Vagina (tissue), 2 donors: Measurements from ENCODE around the gene NKAIN2. TPM values are rescaled to one million over a fixed set of nuclear protein-coding genes. Genes with fewer than 3 reads are reported as not detected.
"Not testable (repeated sequence)": the region's sequence is repeated elsewhere in the genome, so short reads cannot be mapped to it uniquely, and the experiment has no call there.

ENCODE experiments used
- DNase-seq, 2 donors: peaks; one replicate each; pipeline ENCODE4 v3.0.0-alpha.2; 2017; ENCODE audit errors: extremely low spot score in 2 of 2
- H3K27ac ChIP-seq: fragments of 200-600 bp; sonication (generic); one replicate; pipeline ENCODE4 v1.5.1; 2019
- H3K27me3 ChIP-seq: fragments of 200-600 bp; sonication (generic); one replicate; pipeline ENCODE4 v1.5.1; 2019
- H3K36me3 ChIP-seq, 2 donors: fragments of 200-600 bp; sonication (generic); one replicate each; pipeline ENCODE4 v1.5.1; 2017 to 2019
- H3K4me1 ChIP-seq: fragments of 200-600 bp; sonication (generic); one replicate; pipeline ENCODE4 v1.5.1; 2019
- H3K4me3 ChIP-seq, 2 donors: fragments of 200-600 bp; sonication (generic); 1 replicate in 1 of 2; 2 replicates in 1 of 2; pipeline ENCODE4 v1.5.1; 2016 to 2019
- H3K9me3 ChIP-seq: fragments of 200-600 bp; sonication (generic); one replicate; pipeline ENCODE4 v1.5.1; 2019
- POLR2A ChIP-seq, 2 donors: fragments of 450-650 bp; IDR thresholded peaks; one replicate each; pipeline ENCODE4 v1.6.1; 2017; ENCODE audit warnings: antibody characterized with exemption in 2 of 2, mild to moderate bottlenecking in 2 of 2, moderate library complexity in 2 of 2
- POLR2AphosphoS5 ChIP-seq, 2 donors: sonication (generic); formaldehyde crosslinking; IDR thresholded peaks; one replicate each; pipeline ENCODE4 v1.9.0; 2017; ENCODE audit warnings: antibody characterized with exemption in 2 of 2, mild to moderate bottlenecking in 2 of 2, low read depth in 1 of 2; ENCODE audit not compliant: insufficient read depth in 1 of 2
- intact Hi-C: fragments of 100-400 bp; cut with DNase I; formaldehyde crosslinking; loops from one replicate; pipeline ENCODE4 v1.15.1; 2023
- total RNA-seq: library from RNA; depleted of rRNA; stranded (reverse); fragments of >200 nt; gene quantifications from one replicate; pipeline ENCODE4 v1.2.3, GENCODE V29; 2016
- TF ChIP-seq, protein P1 (sequence below), 3 experiments: fragments of 450-650 bp in 2 of 3; fragments of 200-600 bp in 1 of 3; sonication (generic) in 1 of 3; IDR thresholded peaks; one replicate each; pipeline ENCODE4 v1.5.1; 2017 to 2019; ENCODE audit warnings: antibody characterized with exemption in 3 of 3, mild to moderate bottlenecking in 2 of 3, moderate library complexity in 2 of 3

NKAIN2 gene
- total RNA-seq, 1 donor from 2014 or later = not detected

DNA sequence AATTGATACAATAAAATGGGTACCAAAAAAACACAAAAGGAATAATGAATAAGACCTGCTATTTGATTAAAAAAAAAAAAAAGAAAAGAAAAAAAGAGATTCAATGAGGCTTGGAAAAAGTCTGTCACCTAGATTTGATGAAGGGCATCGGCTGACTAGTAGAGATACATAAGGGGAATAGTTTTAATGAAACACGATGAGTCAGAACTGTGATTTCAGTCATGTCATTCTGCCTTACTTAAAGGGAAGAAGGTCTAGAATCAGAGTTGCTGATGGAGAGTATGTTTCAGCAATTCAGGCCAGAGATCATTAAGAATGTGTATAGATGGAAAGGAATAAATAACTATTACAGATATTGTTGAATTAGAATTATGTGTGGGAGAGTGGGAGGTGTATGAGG lies 592.7 kb downstream of the NKAIN2 start:
- Histone ChIP-seq H3K4me3 (no peak overlapping the region), H3K27ac (no peak overlapping the region), H3K4me1 (no peaks in the 10 kb centered on the region), H3K36me3 (no peaks in the 10 kb centered on the region), H3K9me3 (no peaks in the 10 kb centered on the region), H3K27me3 (no peaks in the 10 kb centered on the region)
- intact Hi-C loops = no loop called here
- TF ChIP-seq POLR2A (IDR thresholded peaks at IDR 0.05) (no peak), POLR2AphosphoS5 (IDR thresholded peaks at IDR 0.05; ENCODE audit: insufficient read depth in 1 of 2, low read depth in 1 of 2) (no peak)
- TF ChIP-seq, protein P1, sequence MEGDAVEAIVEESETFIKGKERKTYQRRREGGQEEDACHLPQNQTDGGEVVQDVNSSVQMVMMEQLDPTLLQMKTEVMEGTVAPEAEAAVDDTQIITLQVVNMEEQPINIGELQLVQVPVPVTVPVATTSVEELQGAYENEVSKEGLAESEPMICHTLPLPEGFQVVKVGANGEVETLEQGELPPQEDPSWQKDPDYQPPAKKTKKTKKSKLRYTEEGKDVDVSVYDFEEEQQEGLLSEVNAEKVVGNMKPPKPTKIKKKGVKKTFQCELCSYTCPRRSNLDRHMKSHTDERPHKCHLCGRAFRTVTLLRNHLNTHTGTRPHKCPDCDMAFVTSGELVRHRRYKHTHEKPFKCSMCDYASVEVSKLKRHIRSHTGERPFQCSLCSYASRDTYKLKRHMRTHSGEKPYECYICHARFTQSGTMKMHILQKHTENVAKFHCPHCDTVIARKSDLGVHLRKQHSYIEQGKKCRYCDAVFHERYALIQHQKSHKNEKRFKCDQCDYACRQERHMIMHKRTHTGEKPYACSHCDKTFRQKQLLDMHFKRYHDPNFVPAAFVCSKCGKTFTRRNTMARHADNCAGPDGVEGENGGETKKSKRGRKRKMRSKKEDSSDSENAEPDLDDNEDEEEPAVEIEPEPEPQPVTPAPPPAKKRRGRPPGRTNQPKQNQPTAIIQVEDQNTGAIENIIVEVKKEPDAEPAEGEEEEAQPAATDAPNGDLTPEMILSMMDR (IDR thresholded peaks at IDR 0.05) = no peak
- DNase-seq = no peak

DNA sequence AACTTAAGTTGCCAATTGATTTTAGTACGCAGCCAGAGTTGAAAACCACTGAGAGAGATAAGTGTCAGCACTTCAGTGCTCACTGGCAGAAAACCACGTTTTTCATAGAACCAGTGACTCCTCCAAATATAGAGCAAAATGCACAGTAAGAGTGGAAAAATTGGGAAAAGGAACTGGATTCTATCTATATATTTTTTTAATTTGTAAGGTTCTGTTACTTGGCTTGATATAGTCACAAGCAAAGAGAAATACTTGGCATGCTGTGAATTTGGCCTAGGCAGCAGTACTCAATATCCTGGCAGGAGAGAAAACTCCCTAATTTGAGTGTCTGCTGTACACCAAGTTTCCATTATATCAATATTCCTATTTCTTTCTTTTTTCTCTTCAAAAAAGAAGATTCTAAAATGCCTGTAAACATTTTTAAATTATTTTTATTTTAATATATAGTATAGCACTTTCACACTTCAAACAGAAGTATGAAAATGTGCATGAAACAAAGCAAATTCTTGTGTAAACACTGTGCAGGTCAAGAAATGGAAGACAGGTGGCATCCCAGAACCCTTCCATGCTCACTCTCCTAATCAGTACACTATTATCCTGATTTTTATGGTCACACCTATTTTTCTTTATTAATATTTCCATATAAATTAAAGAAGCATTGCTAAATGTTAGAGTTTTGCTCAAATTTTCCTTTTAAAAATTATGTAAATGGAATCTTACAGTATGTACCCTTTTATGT lies 596.8 kb downstream of the NKAIN2 start:
- H3K4me1 ChIP-seq = no peaks in the 10 kb centered on the region
- no peak for DNase-seq
- H3K4me3 ChIP-seq = no peak overlapping the region
- no peak overlapping the region for H3K27ac ChIP-seq
- H3K27me3 ChIP-seq = no peaks in the 10 kb centered on the region
- H3K9me3 ChIP-seq = no peaks in the 10 kb centered on the region
- H3K36me3 ChIP-seq = no peaks in the 10 kb centered on the region
- TF ChIP-seq POLR2A (IDR thresholded peaks at IDR 0.05) (no peak), POLR2AphosphoS5 (IDR thresholded peaks at IDR 0.05; ENCODE audit: insufficient read depth in 1 of 2, low read depth in 1 of 2) (no peak)
- TF ChIP-seq, protein P1 (IDR thresholded peaks at IDR 0.05) = no peak
- intact Hi-C loops = no loop called here

DNA sequence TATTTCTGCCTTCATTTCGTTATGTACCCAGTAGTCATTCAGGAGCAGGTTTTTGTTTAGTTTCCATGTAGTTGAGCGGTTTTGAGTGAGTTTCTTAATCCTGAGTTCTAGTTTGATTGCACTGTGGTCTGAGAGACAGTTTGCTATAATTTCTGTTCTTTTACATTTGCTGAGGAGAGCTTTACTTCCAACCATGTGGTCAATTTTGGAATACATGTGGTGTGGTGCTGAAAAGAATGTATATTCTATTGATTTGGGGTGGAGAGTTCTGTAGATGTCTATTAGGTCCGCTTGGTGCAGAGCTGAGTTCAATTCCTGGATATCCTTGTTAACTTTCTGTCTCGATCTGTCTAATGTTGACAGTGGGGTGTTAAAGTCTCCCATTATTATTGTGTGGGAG lies 606.8 kb downstream of the NKAIN2 start:
- DNase-seq, H3K36me3 ChIP-seq, H3K27ac ChIP-seq, H3K4me1 ChIP-seq, intact Hi-C loops, H3K27me3 ChIP-seq, H3K9me3 ChIP-seq, H3K4me3 ChIP-seq: not testable (repeated sequence)

DNA sequence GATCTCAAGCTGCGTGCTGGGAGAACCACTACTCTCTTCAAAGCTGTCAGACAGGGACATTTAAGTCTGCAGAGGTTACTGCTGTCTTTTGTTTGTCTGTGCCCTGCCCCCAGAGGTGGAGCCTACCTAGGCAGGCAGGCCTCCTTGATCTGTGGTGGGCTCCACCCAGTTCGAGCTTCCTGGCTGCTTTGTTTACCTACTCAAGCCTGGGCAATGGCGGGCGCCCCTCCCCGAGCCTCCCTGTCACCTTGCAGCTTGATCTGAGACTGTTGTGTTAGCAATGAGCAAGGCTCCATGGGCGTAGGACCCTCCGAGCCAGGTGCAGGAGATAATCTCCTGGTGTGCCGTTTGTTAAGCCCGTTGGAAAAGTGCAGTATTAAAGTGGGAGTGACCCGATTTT lies 609.0 kb downstream of the NKAIN2 start:
- DNase-seq, intact Hi-C loops, H3K4me3 ChIP-seq, H3K27ac ChIP-seq, H3K36me3 ChIP-seq, H3K4me1 ChIP-seq, H3K27me3 ChIP-seq, H3K9me3 ChIP-seq: not testable (repeated sequence)

DNA sequence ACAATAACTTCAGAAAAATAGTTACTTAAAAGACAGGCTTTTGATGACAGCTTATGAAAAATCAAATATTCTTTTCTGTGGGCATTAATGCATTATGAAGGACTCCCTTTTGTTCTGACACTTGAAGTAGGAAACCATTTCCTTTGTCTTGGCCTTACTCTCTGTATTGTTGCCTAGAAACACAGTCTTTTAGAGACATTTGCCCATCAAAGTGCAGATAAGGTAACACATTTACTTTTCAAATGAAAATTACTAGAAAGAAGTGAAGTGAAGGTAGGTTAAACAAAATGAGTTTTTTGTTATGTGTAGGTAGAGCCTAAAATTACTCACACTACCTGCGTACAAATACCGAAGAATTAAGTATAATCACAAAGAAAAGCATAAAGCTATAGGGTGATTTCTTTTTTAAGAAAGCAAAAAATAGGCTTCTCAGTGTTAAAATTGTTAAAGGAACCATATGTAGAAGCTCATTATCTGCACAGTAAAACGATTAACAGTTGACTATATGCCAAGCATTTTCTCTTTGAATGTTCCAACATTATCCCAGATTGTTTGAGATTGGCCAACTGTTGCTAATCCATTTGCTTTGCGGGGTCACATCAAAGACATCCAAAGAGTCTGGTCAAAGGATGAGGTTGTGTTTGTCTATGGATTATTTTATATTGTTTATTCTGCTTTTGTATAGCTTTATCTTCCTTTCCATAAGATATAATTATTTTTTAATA lies 616.6 kb downstream of the NKAIN2 start:
- Histone ChIP-seq H3K4me1 (no peaks in the 10 kb centered on the region), H3K4me3 (no peak overlapping the region), H3K36me3 (no peaks in the 10 kb centered on the region), H3K27ac (no peak overlapping the region), H3K27me3 (no peaks in the 10 kb centered on the region), H3K9me3 (no peaks in the 10 kb centered on the region)
- TF ChIP-seq, protein P1 (IDR thresholded peaks at IDR 0.05) = no peak
- TF ChIP-seq POLR2A (IDR thresholded peaks at IDR 0.05) = no peak
- no peak for TF ChIP-seq POLR2AphosphoS5 (IDR thresholded peaks at IDR 0.05; ENCODE audit: insufficient read depth in 1 of 2, low read depth in 1 of 2)
- DNase-seq = no peak
- intact Hi-C loops = no loop called here

DNA sequence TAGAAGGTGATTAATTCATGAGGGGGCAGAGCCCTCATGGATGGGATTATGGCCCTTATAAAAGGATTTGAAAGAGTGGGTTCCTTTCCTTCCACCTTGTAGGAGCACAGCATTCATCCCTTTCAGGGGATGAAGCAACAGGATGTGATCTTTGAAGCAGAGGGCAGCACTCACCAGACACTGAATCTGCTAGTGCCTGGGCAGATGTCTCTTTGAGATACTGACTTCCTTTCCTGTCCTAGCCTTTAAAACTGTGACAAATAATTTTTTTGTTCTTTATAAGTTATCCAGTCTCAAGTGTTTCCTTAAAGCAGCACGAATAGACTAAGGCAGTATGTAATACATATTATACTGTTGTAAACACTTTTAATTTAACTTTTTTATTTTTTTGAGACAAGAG lies 620.0 kb downstream of the NKAIN2 start:
- intact Hi-C loops = no loop called here
- Histone ChIP-seq H3K9me3 (no peaks in the 10 kb centered on the region), H3K4me3 (no peak overlapping the region), H3K36me3 (no peaks in the 10 kb centered on the region), H3K27me3 (no peaks in the 10 kb centered on the region), H3K27ac (no peak overlapping the region), H3K4me1 (no peaks in the 10 kb centered on the region)
- no peak for DNase-seq
- TF ChIP-seq POLR2A (IDR thresholded peaks at IDR 0.05) = no peak
- TF ChIP-seq POLR2AphosphoS5 (IDR thresholded peaks at IDR 0.05; ENCODE audit: insufficient read depth in 1 of 2, low read depth in 1 of 2) = no peak
- TF ChIP-seq, protein P1 (IDR thresholded peaks at IDR 0.05) = no peak
